SK-N-SH treated with all-trans-retinoic acid at 6 μM for 48 hours (cell line): ENCODE results near the gene ATF6B.

ENCODE experiments used
- ATAC-seq: fragments of 200-7000 bp; cut with Tn5 transposase; 3 replicates; pipeline ENCODE4 v1.9.1; 2020; ENCODE audit warnings: mild to moderate bottlenecking, moderate library complexity
- ARNTL ChIP-seq: fragments of 450-650 bp; formaldehyde crosslinking; IDR thresholded peaks from 2 replicates; pipeline ENCODE4 v1.5.0; 2020; ENCODE audit warnings: low read depth, mild to moderate bottlenecking, moderate library complexity, borderline replicate concordance
- BACH2 ChIP-seq: fragments of 250-450 bp; sonication (Bioruptor Pico); IDR thresholded peaks from 2 replicates; pipeline ENCODE4 v1.9.0; 2021; ENCODE audit warnings: mild to moderate bottlenecking, borderline replicate concordance
- CSDC2 ChIP-seq: fragments of 250-450 bp; sonication (Bioruptor Pico); IDR thresholded peaks from 2 replicates; pipeline ENCODE4 v1.5.0; 2020; ENCODE audit warnings: mild to moderate bottlenecking, moderate library complexity
- CSRNP3 ChIP-seq: fragments of 250-450 bp; sonication (Bioruptor Pico); IDR thresholded peaks from 2 replicates; pipeline ENCODE4 v1.5.1; 2021; ENCODE audit warnings: mild to moderate bottlenecking, moderate library complexity
- GLIS3 ChIP-seq: fragments of 250-450 bp; sonication (Bioruptor Pico); IDR thresholded peaks from 2 replicates; pipeline ENCODE4 v1.5.0; 2020; ENCODE audit warnings: mild to moderate bottlenecking, moderate library complexity
- ISL1 ChIP-seq: fragments of 250-450 bp; sonication (Bioruptor Pico); IDR thresholded peaks from 2 replicates; pipeline ENCODE4 v2.1.2; 2022; ENCODE audit warnings: mild to moderate bottlenecking, moderate library complexity
- OSR1 ChIP-seq: fragments of 250-450 bp; sonication (Bioruptor Pico); IDR thresholded peaks from 2 replicates; pipeline ENCODE4 v1.8.0; 2022; ENCODE audit warnings: moderate library complexity, mild to moderate bottlenecking, inconsistent platforms
- POU6F1 ChIP-seq: fragments of 250-450 bp; sonication (Bioruptor Pico); IDR thresholded peaks from 2 replicates; pipeline ENCODE4 v1.8.0; 2021; ENCODE audit warnings: low read depth, mild to moderate bottlenecking, moderate library complexity, borderline replicate concordance
- PPARA ChIP-seq: fragments of 250-450 bp; sonication (Bioruptor Pico); IDR thresholded peaks from 2 replicates; pipeline ENCODE4 v1.5.0; 2020; ENCODE audit warnings: mild to moderate bottlenecking, borderline replicate concordance
- RARB ChIP-seq: fragments of 250-450 bp; sonication (Bioruptor Pico); IDR thresholded peaks from 2 replicates; pipeline ENCODE4 v1.8.0; 2021; ENCODE audit warnings: mild to moderate bottlenecking, moderate library complexity
- SNAI2 ChIP-seq: fragments of 250-450 bp; sonication (Bioruptor Pico); IDR thresholded peaks from 2 replicates; pipeline ENCODE4 v1.5.0; 2020; ENCODE audit warnings: mild to moderate bottlenecking, moderate library complexity
- TCF4 ChIP-seq: fragments of 250-450 bp; sonication (Bioruptor Pico); IDR thresholded peaks from 2 replicates; pipeline ENCODE4 v1.8.0; 2021; ENCODE audit warnings: mild to moderate bottlenecking, moderate library complexity, borderline replicate concordance
- TOX ChIP-seq: fragments of 250-450 bp; sonication (Bioruptor Pico); IDR thresholded peaks from 2 replicates; pipeline ENCODE4 v1.8.0; 2021; ENCODE audit warnings: mild to moderate bottlenecking, moderate library complexity, borderline replicate concordance
- TSHZ2 ChIP-seq: fragments of 250-450 bp; sonication (Bioruptor Pico); IDR thresholded peaks from 2 replicates; pipeline ENCODE4 v1.5.0; 2020; ENCODE audit warnings: mild to moderate bottlenecking, moderate library complexity
- ZC3H10 ChIP-seq: fragments of 250-450 bp; sonication (Bioruptor Pico); IDR thresholded peaks from 2 replicates; pipeline ENCODE4 v1.5.1; 2021; ENCODE audit warnings: mild to moderate bottlenecking, moderate library complexity
- ZFP3 ChIP-seq: fragments of 250-450 bp; sonication (Bioruptor Pico); IDR thresholded peaks from 2 replicates; pipeline ENCODE4 v1.5.0; 2020; ENCODE audit warnings: mild to moderate bottlenecking, moderate library complexity
- ZFP30 ChIP-seq: fragments of 450-650 bp; formaldehyde crosslinking; IDR thresholded peaks from 2 replicates; pipeline ENCODE4 v1.5.0; 2022; ENCODE audit warnings: mild to moderate bottlenecking, moderate library complexity
- ZNF565 ChIP-seq: fragments of 450-650 bp; formaldehyde crosslinking; conservative IDR thresholded peaks from 2 replicates; pipeline ENCODE4 v1.5.0; 2020; ENCODE audit warnings: low read depth, mild to moderate bottlenecking, moderate library complexity
- ZNF70 ChIP-seq: fragments of 450-650 bp; formaldehyde crosslinking; IDR thresholded peaks from 2 replicates; pipeline ENCODE4 v1.5.0; 2020; ENCODE audit warnings: mild to moderate bottlenecking, moderate library complexity
- ZNF8 ChIP-seq: fragments of 450-650 bp; formaldehyde crosslinking; IDR thresholded peaks from 2 replicates; pipeline ENCODE4 v1.5.0; 2020; ENCODE audit warnings: mild to moderate bottlenecking, moderate library complexity
- TF ChIP-seq, protein P1 (sequence below): fragments of 250-450 bp; sonication (Bioruptor Pico); IDR thresholded peaks from 2 replicates; pipeline ENCODE4 v1.5.1; 2020; ENCODE audit warnings: low read depth, mild to moderate bottlenecking, moderate library complexity
- TF ChIP-seq, protein P2 (sequence below): fragments of 250-450 bp; sonication (Bioruptor Pico); IDR thresholded peaks from 2 replicates; pipeline ENCODE4 v1.8.0; 2020; ENCODE audit warnings: mild to moderate bottlenecking, moderate library complexity, borderline replicate concordance

Gene ATF6B

GRCh38 chr6:32140420-32141046 is 12.5 kb upstream of the ATF6B start:
- ATAC-seq: no peak
- no peak for TF ChIP-seq TCF4
- TF ChIP-seq, all 23 proteins: peak for 0

- TF ChIP-seq ZNF70 (CRISPR knock-in tag) (no peak), BACH2 (CRISPR knock-in tag) (no peak), ZFP3 (CRISPR knock-in tag) (no peak), POU6F1 (CRISPR knock-in tag) (no peak), CSDC2 (CRISPR knock-in tag) (no peak), ZC3H10 (CRISPR knock-in tag) (no peak), SNAI2 (CRISPR knock-in tag) (no peak), PPARA (CRISPR knock-in tag) (no peak), TSHZ2 (CRISPR knock-in tag) (no peak), ZNF565 (CRISPR knock-in tag) (no peak), ARNTL (CRISPR knock-in tag) (no peak), ZFP30 (CRISPR knock-in tag) (no peak), ZNF8 (CRISPR knock-in tag) (no peak), ISL1 (no peak), TOX (no peak), OSR1 (CRISPR knock-in tag) (no peak), GLIS3 (no peak)
- TF ChIP-seq, protein P1, sequence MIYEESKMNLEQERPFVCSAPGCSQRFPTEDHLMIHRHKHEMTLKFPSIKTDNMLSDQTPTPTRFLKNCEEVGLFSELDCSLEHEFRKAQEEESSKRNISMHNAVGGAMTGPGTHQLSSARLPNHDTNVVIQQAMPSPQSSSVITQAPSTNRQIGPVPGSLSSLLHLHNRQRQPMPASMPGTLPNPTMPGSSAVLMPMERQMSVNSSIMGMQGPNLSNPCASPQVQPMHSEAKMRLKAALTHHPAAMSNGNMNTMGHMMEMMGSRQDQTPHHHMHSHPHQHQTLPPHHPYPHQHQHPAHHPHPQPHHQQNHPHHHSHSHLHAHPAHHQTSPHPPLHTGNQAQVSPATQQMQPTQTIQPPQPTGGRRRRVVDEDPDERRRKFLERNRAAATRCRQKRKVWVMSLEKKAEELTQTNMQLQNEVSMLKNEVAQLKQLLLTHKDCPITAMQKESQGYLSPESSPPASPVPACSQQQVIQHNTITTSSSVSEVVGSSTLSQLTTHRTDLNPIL (CRISPR knock-in tag): no peak
- TF ChIP-seq, protein P2, sequence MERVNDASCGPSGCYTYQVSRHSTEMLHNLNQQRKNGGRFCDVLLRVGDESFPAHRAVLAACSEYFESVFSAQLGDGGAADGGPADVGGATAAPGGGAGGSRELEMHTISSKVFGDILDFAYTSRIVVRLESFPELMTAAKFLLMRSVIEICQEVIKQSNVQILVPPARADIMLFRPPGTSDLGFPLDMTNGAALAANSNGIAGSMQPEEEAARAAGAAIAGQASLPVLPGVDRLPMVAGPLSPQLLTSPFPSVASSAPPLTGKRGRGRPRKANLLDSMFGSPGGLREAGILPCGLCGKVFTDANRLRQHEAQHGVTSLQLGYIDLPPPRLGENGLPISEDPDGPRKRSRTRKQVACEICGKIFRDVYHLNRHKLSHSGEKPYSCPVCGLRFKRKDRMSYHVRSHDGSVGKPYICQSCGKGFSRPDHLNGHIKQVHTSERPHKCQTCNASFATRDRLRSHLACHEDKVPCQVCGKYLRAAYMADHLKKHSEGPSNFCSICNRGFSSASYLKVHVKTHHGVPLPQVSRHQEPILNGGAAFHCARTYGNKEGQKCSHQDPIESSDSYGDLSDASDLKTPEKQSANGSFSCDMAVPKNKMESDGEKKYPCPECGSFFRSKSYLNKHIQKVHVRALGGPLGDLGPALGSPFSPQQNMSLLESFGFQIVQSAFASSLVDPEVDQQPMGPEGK (CRISPR knock-in tag): no peak
- TF ChIP-seq, all 23 proteins: peak for 0
- no peak for ATAC-seq
Observed at GRCh38 chr6:32139590-32139989, 11.5 kb upstream of the ATF6B start.

DNA sequence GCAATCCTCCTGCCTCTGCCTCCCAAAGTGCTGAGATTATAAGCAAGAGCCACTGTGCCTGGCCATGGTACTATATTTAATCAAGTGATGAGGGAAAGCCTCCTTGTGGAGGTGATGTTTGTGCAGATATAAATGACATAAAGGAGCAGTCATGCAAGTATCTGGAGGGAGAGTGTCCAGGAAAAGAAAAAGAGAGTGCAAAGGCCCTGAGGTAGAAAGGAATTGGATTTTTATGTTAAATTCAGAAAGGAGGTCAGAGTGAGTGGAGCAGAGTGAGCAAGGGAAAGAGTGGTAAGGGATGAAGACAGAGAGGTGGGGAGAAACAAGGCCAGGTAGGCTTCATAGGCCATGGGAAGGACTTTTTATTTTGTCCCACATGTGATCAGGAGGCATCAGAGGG is 9.4 kb upstream of the ATF6B start:
- TF ChIP-seq TOX (no peak), CSRNP3 (no peak), RARB (CRISPR knock-in tag) (no peak), ZFP3 (CRISPR knock-in tag) (no peak), ZC3H10 (CRISPR knock-in tag) (no peak), TCF4 (no peak), ZNF70 (CRISPR knock-in tag) (no peak), CSDC2 (CRISPR knock-in tag) (no peak), TSHZ2 (CRISPR knock-in tag) (no peak), ZNF565 (CRISPR knock-in tag) (no peak), ISL1 (no peak)
- TF ChIP-seq, protein P1 (CRISPR knock-in tag): no peak
- ATAC-seq: no peak
